ENCODE data around the gene TPGS1. TPM values are rescaled to one million over a fixed set of nuclear protein-coding genes. Genes with fewer than 3 reads are reported as not detected.

Gene TPGS1
- total RNA-seq, 1 donor from 2014 or later = 25.4 TPM

DNA sequence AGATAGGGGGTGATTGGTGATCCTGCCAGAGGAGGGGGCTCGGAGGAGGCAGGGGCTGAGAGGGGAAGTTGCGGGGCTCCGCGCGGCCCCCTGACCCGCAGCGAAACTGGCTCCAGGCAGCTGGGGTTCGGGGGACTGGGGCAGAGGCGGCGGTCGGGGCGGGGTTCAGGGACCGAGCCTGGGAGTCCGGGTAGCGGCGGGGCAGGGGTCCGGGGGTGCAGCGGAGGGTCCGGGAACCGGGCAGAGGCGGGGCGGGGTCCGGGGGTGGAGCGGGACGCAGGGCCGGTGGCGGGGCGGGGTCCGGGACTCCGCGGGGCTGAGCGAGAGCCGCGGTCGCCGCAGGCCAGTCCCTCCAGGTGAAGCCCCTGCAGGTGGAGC lies 9.8 kb upstream of the TPGS1 start:
- Mint-ChIP-seq H3K9me3 (ENCODE audit: unreplicated experiment) (no peaks in the 10 kb centered on the region), H3K4me3 (ENCODE audit: unreplicated experiment) (no peak overlapping the region), H3K27ac (ENCODE audit: unreplicated experiment) (no peak overlapping the region), H3K4me1 (ENCODE audit: unreplicated experiment) (no peaks in the 10 kb centered on the region), H3K36me3 (ENCODE audit: unreplicated experiment) (no peaks in the 10 kb centered on the region), H3K27me3 (ENCODE audit: unreplicated experiment) (peaks cover 16% of the 10 kb centered on the region)
- DNase-seq (ENCODE audit: extremely low spot score, unreplicated experiment) = no peak
- no peak for TF ChIP-seq CTCF (IDR thresholded peaks at IDR 0.05)

DNA sequence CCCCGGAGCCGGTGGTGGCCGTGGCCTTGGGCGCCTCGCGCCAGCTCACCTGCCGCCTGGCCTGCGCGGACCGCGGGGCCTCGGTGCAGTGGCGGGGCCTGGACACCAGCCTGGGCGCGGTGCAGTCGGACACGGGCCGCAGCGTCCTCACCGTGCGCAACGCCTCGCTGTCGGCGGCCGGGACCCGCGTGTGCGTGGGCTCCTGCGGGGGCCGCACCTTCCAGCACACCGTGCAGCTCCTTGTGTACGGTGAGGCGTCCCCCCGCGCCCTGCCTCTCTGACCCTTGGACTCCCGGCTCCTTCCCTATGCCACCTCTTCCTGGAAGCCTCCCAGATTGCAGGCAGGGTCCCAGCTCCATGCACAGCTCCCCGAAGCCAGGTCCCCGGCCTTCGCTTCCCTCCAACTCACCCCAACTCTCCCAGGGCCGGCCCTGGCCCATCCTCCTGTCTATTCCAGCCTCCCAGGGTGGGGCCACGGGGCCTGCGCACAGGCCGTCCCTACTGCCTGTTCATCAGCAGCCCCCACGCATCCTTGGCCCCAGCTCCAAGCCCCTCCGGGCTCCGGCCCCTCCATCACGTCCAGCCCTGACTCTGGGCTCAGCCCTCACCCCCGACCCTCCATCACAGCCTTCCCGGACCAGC lies 9.3 kb upstream of the TPGS1 start:
- no peak for DNase-seq (ENCODE audit: extremely low spot score, unreplicated experiment)
- no peak for TF ChIP-seq CTCF (IDR thresholded peaks at IDR 0.05)
- Mint-ChIP-seq H3K36me3 (ENCODE audit: unreplicated experiment) (no peaks in the 10 kb centered on the region), H3K27ac (ENCODE audit: unreplicated experiment) (no peak overlapping the region), H3K27me3 (ENCODE audit: unreplicated experiment) (peaks cover 16% of the 10 kb centered on the region), H3K4me3 (ENCODE audit: unreplicated experiment) (no peak overlapping the region), H3K9me3 (ENCODE audit: unreplicated experiment) (no peaks in the 10 kb centered on the region), H3K4me1 (ENCODE audit: unreplicated experiment) (no peaks in the 10 kb centered on the region)

- no peak overlapping the region for H3K27ac Mint-ChIP-seq (ENCODE audit: unreplicated experiment)
- no peak overlapping the region for H3K4me3 Mint-ChIP-seq (ENCODE audit: unreplicated experiment)
- peaks cover 16% of the 10 kb centered on the region for H3K27me3 Mint-ChIP-seq (ENCODE audit: unreplicated experiment)
- no peak for DNase-seq (ENCODE audit: extremely low spot score, unreplicated experiment)
- H3K4me1 Mint-ChIP-seq (ENCODE audit: unreplicated experiment) = no peaks in the 10 kb centered on the region
- H3K9me3 Mint-ChIP-seq (ENCODE audit: unreplicated experiment) = no peaks in the 10 kb centered on the region
- no peaks in the 10 kb centered on the region for H3K36me3 Mint-ChIP-seq (ENCODE audit: unreplicated experiment)
- no peak for TF ChIP-seq CTCF (IDR thresholded peaks at IDR 0.05)
Measured at GRCh38 chr19:498511-498891, 8.8 kb upstream of the TPGS1 start.

DNA sequence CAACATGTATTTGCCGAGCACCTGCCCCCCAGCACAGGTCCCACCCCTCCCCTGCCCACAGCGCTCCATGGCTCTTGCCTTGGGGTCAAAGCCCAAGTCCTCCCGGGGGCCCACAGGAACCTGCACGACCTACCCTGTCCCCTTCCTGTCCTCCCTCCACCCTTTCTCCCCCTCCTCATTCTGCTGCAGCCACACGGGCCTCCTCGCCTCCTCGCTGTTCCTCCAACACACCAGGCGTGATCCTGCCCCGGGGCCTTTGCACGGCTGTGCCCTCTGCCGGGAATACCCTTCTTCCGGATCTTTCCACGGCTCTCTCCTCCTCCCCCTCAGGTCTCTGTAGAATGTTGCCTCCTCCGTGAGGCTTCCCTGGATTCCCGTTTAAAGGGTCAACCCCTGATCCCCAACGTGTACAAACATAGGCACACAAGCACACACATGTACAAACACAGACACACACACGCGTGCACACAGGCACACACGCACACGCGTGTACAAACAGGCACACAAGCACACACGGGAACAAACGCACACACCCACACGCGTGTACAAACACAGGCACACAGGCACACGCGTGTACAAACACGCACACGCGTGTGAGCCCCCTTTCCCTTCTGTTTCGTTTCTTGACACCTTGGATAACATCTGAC lies 8.2 kb upstream of the TPGS1 start:
- no peak for TF ChIP-seq CTCF (IDR thresholded peaks at IDR 0.05)
- no peaks in the 10 kb centered on the region for H3K36me3 Mint-ChIP-seq (ENCODE audit: unreplicated experiment)
- H3K9me3 Mint-ChIP-seq (ENCODE audit: unreplicated experiment) = no peaks in the 10 kb centered on the region
- DNase-seq (ENCODE audit: extremely low spot score, unreplicated experiment) = no peak
- no peak overlapping the region for H3K4me3 Mint-ChIP-seq (ENCODE audit: unreplicated experiment)
- peaks cover 16% of the 10 kb centered on the region for H3K27me3 Mint-ChIP-seq (ENCODE audit: unreplicated experiment)
- H3K27ac Mint-ChIP-seq (ENCODE audit: unreplicated experiment) = no peak overlapping the region
- no peaks in the 10 kb centered on the region for H3K4me1 Mint-ChIP-seq (ENCODE audit: unreplicated experiment)

DNA sequence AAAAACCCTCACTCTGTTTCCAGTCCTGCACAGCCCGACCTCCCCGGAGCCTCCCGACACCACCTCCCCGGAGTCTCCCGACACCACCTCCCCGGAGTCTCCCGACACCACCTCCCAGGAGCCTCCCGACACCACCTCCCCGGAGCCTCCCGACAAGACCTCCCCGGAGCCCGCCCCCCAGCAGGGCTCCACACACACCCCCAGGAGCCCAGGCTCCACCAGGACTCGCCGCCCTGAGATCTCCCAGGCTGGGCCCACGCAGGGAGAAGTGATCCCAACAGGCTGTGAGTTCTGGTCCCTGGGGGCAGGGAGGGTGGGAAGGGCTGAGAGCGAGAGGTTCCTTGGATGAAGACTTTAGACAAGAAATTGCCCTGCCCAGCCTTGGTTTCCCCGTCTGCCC lies 5.7 kb upstream of the TPGS1 start:
- Mint-ChIP-seq H3K27me3 (ENCODE audit: unreplicated experiment) (peaks cover 13% of the 10 kb centered on the region), H3K4me1 (ENCODE audit: unreplicated experiment) (peaks cover 6% of the 10 kb centered on the region), H3K9me3 (ENCODE audit: unreplicated experiment) (no peaks in the 10 kb centered on the region), H3K27ac (ENCODE audit: unreplicated experiment) (no peak overlapping the region), H3K4me3 (ENCODE audit: unreplicated experiment) (no peak overlapping the region), H3K36me3 (ENCODE audit: unreplicated experiment) (no peaks in the 10 kb centered on the region)
- no peak for TF ChIP-seq CTCF (IDR thresholded peaks at IDR 0.05)
- DNase-seq (ENCODE audit: extremely low spot score, unreplicated experiment) = no peak

Data from osteocyte (in vitro differentiated cells).